ENCODE measurements around the gene DNM3. TPM values are rescaled to one million over a fixed set of nuclear protein-coding genes. Genes with fewer than 3 reads are reported as not detected.

DNM3 gene
- total RNA-seq, 1 donor: 0.72 TPM

DNA sequence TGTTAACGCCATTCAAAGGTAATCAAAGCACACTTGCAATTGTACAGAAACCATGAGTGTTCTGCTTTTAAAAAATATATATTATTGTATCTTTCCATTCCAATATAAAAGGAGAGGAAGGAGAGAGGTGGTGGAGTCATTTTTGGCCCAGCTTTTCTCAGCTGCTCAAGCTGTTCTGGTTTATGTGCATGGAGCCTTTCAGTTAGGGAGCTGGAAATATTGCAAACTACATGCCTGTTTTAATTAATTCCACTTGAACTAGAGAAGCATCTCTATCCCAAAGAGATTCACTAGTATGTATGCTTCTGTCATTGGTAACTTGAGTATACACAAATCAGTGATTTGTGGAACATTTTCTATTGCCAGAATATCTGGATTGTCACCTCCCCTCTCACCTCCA is 550.7 kb downstream of the DNM3 start:
- no peaks in the 10 kb centered on the region for H3K79me2 ChIP-seq (ENCODE audit: insufficient read depth, low read length)
- H4K20me1 ChIP-seq (ENCODE audit: insufficient read depth, low read length): no peaks in the 10 kb centered on the region
- H3K4me1 ChIP-seq (ENCODE audit: insufficient read depth, low read length): peaks cover 15% of the 10 kb centered on the region
- DNase-seq (ENCODE audit: insufficient read length, low spot score, missing footprints): no peak
- H3K36me3 ChIP-seq (ENCODE audit: insufficient read depth, low read length): no peaks in the 10 kb centered on the region
- no peak overlapping the region for H3K4me3 ChIP-seq (ENCODE audit: insufficient read depth, low read length)
- no peak overlapping the region for H3K27ac ChIP-seq (ENCODE audit: low read depth, low read length)
- H2AFZ ChIP-seq (ENCODE audit: low read length): peak overlapping the region; percentile 33
- H3K27me3 ChIP-seq (ENCODE audit: insufficient read depth, low read length): no peaks in the 10 kb centered on the region
- no peaks in the 10 kb centered on the region for H3K9me3 ChIP-seq (ENCODE audit: low read depth, low read length)
- TF ChIP-seq CTCF (IDR thresholded peaks at IDR 0.05; ENCODE audit: extremely low read depth, low read depth, low read length): no peak
- no peak overlapping the region for H3K4me2 ChIP-seq (ENCODE audit: insufficient read depth, low read length)

GRCh38 chr1:172393354-172393753 is 552.1 kb downstream of the DNM3 start:
- no peak for DNase-seq (ENCODE audit: insufficient read length, low spot score, missing footprints)
- no peaks in the 10 kb centered on the region for H3K9me3 ChIP-seq (ENCODE audit: low read depth, low read length)
- no peak for TF ChIP-seq CTCF (IDR thresholded peaks at IDR 0.05; ENCODE audit: extremely low read depth, low read depth, low read length)
- H3K4me3 ChIP-seq (ENCODE audit: insufficient read depth, low read length): no peak overlapping the region
- no peaks in the 10 kb centered on the region for H4K20me1 ChIP-seq (ENCODE audit: insufficient read depth, low read length)
- no peak overlapping the region for H3K27ac ChIP-seq (ENCODE audit: low read depth, low read length)
- no peak overlapping the region for H2AFZ ChIP-seq (ENCODE audit: low read length)
- no peaks in the 10 kb centered on the region for H3K79me2 ChIP-seq (ENCODE audit: insufficient read depth, low read length)
- no peaks in the 10 kb centered on the region for H3K36me3 ChIP-seq (ENCODE audit: insufficient read depth, low read length)
- no peak overlapping the region for H3K4me2 ChIP-seq (ENCODE audit: insufficient read depth, low read length)
- peaks cover 27% of the 10 kb centered on the region for H3K4me1 ChIP-seq (ENCODE audit: insufficient read depth, low read length)
- no peaks in the 10 kb centered on the region for H3K27me3 ChIP-seq (ENCODE audit: insufficient read depth, low read length)

DNA sequence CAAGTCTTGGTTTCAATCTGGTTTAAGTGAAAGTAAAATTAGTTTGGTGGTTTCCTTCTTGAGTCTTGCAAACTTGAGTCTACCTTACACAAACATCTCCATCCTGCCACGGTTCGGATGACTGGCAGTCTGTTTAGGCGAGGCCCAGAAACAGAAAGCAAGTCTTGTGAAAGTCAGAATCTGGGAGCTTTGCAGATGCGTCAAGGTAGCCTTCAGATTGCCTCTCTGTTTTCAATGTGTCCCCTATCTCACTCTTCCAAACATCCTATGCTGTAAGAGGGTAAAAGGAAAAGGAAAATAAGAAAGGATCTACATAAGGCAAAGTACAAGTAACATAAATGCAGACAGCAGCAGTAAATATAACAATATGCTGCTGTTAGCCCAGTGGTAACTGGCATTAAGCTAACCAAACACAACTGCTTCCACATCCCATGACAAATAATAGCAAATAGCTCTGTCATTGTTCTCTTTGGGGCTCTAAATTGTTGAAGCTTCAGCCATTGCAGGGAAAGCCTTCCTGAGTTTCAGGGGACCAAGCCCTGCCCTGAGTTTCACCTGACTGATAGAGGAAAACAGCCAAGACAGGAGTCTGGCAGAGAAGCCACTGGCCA is 552.9 kb downstream of the DNM3 start:
- Histone ChIP-seq H2AFZ (ENCODE audit: low read length) (peak overlapping the region; percentile 69), H3K27ac (ENCODE audit: low read depth, low read length) (no peak overlapping the region), H3K9me3 (ENCODE audit: low read depth, low read length) (no peaks in the 10 kb centered on the region), H3K79me2 (ENCODE audit: insufficient read depth, low read length) (no peaks in the 10 kb centered on the region), H3K27me3 (ENCODE audit: insufficient read depth, low read length) (no peaks in the 10 kb centered on the region), H3K4me2 (ENCODE audit: insufficient read depth, low read length) (peak overlapping the region; percentile 51), H3K4me3 (ENCODE audit: insufficient read depth, low read length) (no peak overlapping the region), H3K36me3 (ENCODE audit: insufficient read depth, low read length) (no peaks in the 10 kb centered on the region), H4K20me1 (ENCODE audit: insufficient read depth, low read length) (no peaks in the 10 kb centered on the region), H3K4me1 (ENCODE audit: insufficient read depth, low read length) (peaks cover 36% of the 10 kb centered on the region)
- no peak for TF ChIP-seq CTCF (IDR thresholded peaks at IDR 0.05; ENCODE audit: extremely low read depth, low read depth, low read length)
- no peak for DNase-seq (ENCODE audit: insufficient read length, low spot score, missing footprints)

GRCh38 chr1:172394811-172395210 is 553.5 kb downstream of the DNM3 start:
- Histone ChIP-seq H3K36me3 (ENCODE audit: insufficient read depth, low read length) (no peaks in the 10 kb centered on the region), H3K4me2 (ENCODE audit: insufficient read depth, low read length) (no peak overlapping the region), H2AFZ (ENCODE audit: low read length) (no peak overlapping the region), H4K20me1 (ENCODE audit: insufficient read depth, low read length) (no peaks in the 10 kb centered on the region), H3K27me3 (ENCODE audit: insufficient read depth, low read length) (no peaks in the 10 kb centered on the region), H3K27ac (ENCODE audit: low read depth, low read length) (no peak overlapping the region), H3K9me3 (ENCODE audit: low read depth, low read length) (no peaks in the 10 kb centered on the region), H3K4me1 (ENCODE audit: insufficient read depth, low read length) (peaks cover 36% of the 10 kb centered on the region), H3K4me3 (ENCODE audit: insufficient read depth, low read length) (no peak overlapping the region), H3K79me2 (ENCODE audit: insufficient read depth, low read length) (no peaks in the 10 kb centered on the region)
- DNase-seq (ENCODE audit: insufficient read length, low spot score, missing footprints): no peak
- TF ChIP-seq CTCF (IDR thresholded peaks at IDR 0.05; ENCODE audit: extremely low read depth, low read depth, low read length): no peak

Measured in osteoblast (primary cell).